ENCODE data around the gene PDCL3.

GRCh38 chr2:100546469-100546868, 16.3 kb upstream of the PDCL3 start:
- TF ChIP-seq POLR2AphosphoS5 (IDR thresholded peaks at IDR 0.05; ENCODE audit: low read depth, low read length) (no peak), POLR2A (IDR thresholded peaks at IDR 0.05; ENCODE audit: low read depth, low read length) (no peak), TAF1 (IDR thresholded peaks at IDR 0.05; ENCODE audit: low read depth, low read length) (no peak), SPI1 (IDR thresholded peaks at IDR 0.05; ENCODE audit: low read depth, low read length) (no peak), PAX5 (IDR thresholded peaks at IDR 0.05; ENCODE audit: insufficient read depth, low read length, severe bottlenecking) (no peak), POU2F2 (IDR thresholded peaks at IDR 0.05; ENCODE audit: low read depth, low read length) (no peak)

All from GM12891 (cell line).